Skeletal muscle tissue (tissue), 2 donors: ENCODE data around the gene MMP17. TPM values are rescaled to one million over a fixed set of nuclear protein-coding genes. Genes with fewer than 3 reads are reported as not detected.

Source experiments
- small RNA-seq: library from RNA; depleted of rRNA; stranded (forward); fragments of <200 nt; gene quantifications from one replicate; pipeline ENCODE3, GENCODE V24; 2014
- total RNA-seq: library from RNA; depleted of rRNA; stranded (reverse); fragments of >200 nt; gene quantifications from one replicate; pipeline ENCODE4 v1.2.3, GENCODE V29; 2014

Gene MMP17
- total RNA-seq, 1 donor from 2014 or later, result 6.3 TPM

Small RNA genes within 50 kb of the gene (small RNA-seq; reads per million reads assigned to genes)
- gene RNA5SP378 (not detected), gene RNU6-1017P (not detected)

Other genes with a start within 250 kb of the MMP17 start
- 17.7 TPM for gene SFSWAP, start 117.3 kb upstream of the MMP17 start, total RNA-seq
- 5.7 TPM for gene ULK1, start 66.2 kb downstream of the MMP17 start, total RNA-seq
- 4.7 TPM for gene PUS1, start 100.9 kb downstream of the MMP17 start, total RNA-seq
- 11.0 TPM for gene EP400, start 121.5 kb downstream of the MMP17 start, total RNA-seq